ENCODE data around the gene EFNA5.

Gene EFNA5

DNA sequence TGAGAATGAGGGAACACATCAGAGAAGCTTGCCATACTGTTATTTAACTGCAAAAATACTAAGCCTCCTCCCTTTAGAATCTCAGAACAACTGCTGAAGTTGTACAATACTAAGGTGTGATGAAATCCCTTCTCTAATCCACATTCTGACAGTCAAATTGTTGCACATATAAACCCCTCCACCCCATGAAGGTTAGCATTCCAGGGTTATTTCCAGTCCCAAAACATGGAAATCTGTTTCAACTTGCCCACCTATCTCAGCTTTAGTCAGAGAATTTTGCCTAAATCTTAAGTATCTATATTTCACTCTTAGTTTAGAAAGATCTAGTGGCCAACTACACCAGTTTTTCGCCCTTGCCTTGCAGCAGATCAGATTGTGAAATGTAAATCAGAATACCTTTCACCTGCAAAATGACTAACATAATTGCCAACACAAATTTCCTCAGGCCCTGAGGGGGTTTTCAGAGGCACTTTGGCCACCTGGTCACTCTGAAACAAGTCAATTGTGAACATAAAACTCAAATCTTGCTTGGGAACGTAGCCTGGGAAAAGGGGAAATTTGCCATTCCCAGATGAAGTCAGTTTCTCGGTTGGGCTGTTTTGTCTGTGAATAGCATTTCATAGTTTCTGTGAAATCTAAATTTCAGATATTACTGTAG, 93.9 kb downstream of the EFNA5 start (continued):
- TF ChIP-seq, protein P1, sequence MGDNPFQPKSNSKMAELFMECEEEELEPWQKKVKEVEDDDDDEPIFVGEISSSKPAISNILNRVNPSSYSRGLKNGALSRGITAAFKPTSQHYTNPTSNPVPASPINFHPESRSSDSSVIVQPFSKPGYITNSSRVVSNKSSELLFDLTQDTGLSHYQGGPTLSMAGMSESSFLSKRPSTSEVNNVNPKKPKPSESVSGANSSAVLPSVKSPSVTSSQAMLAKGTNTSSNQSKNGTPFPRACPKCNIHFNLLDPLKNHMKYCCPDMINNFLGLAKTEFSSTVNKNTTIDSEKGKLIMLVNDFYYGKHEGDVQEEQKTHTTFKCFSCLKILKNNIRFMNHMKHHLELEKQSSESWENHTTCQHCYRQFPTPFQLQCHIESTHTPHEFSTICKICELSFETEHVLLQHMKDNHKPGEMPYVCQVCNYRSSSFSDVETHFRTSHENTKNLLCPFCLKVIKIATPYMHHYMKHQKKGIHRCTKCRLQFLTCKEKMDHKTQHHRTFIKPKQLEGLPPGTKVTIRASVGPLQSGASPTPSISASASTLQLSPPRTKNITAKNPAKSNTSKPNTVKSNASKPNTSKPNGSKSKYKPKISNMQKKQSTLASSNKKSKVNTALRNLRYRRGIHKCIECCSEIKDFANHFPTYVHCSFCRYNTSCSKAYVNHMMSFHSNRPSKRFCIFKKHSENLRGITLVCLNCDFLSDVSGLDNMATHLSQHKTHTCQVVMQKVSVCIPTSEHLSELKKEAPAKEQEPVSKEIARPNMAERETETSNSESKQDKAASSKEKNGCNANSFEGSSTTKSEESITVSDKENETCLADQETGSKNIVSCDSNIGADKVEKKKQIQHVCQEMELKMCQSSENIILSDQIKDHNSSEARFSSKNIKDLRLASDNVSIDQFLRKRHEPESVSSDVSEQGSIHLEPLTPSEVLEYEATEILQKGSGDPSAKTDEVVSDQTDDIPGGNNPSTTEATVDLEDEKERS (tag by site-specific recombination; IDR thresholded peaks at IDR 0.05) = no peak
- TF ChIP-seq, protein P2, sequence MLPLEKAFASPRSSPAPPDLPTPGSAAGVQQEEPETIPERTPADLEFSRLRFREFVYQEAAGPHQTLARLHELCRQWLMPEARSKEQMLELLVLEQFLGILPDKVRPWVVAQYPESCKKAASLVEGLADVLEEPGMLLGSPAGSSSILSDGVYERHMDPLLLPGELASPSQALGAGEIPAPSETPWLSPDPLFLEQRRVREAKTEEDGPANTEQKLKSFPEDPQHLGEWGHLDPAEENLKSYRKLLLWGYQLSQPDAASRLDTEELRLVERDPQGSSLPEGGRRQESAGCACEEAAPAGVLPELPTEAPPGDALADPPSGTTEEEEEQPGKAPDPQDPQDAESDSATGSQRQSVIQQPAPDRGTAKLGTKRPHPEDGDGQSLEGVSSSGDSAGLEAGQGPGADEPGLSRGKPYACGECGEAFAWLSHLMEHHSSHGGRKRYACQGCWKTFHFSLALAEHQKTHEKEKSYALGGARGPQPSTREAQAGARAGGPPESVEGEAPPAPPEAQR (tag by site-specific recombination; IDR thresholded peaks at IDR 0.05) = no peak
- no peak for TF ChIP-seq ZNF133 (tag by site-specific recombination; IDR thresholded peaks at IDR 0.05)

DNA sequence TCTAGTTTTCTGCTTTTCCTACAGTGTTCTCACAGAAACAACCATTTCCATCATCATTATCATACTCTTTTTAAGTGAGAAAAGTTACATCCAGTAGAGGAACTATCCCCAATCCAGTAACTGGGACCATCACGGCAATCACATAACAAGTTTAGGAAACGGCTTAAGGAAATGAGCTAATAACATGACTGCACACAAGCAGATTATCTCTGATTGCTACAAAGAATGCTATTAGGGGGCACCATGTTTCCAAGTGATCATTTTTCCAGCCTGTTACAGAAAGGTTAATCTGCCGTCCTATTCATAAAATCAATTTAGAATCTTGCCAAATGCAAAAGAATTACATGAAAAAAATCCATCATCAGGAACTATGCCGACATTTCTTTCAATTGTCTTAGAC, 94.6 kb downstream of the EFNA5 start:
- H3K27ac ChIP-seq (ENCODE audit: extremely low read depth, low read depth, low read length) = no peak overlapping the region
- peaks cover 39% of the 10 kb centered on the region for H3K4me1 ChIP-seq (ENCODE audit: control insufficient read depth, insufficient read depth, low read length)
- H3K36me3 ChIP-seq (ENCODE audit: control insufficient read depth in 2 of 2, insufficient read depth in 1 of 2, low read length in 2 of 2) = no peaks in the 10 kb centered on the region
- no peak overlapping the region for H3K4me3 ChIP-seq (ENCODE audit: low read depth, low read length)
- TF ChIP-seq HOXA7 (CRISPR knock-in tag; IDR thresholded peaks at IDR 0.05; ENCODE audit: borderline replicate concordance) (no peak), ZFHX2 (tag by site-specific recombination; conservative IDR thresholded peaks at IDR 0.05) (no peak), ZNF76 (tag by site-specific recombination; IDR thresholded peaks at IDR 0.05; ENCODE audit: borderline replicate concordance, low read depth) (no peak), ZBTB48 (tag by site-specific recombination; IDR thresholded peaks at IDR 0.05) (no peak), SP7 (tag by site-specific recombination; IDR thresholded peaks at IDR 0.05) (no peak), PRDM1 (tag by site-specific recombination; IDR thresholded peaks at IDR 0.05) (no peak), ZNF621 (tag by site-specific recombination; IDR thresholded peaks at IDR 0.05) (no peak), KLF9 (tag by site-specific recombination; IDR thresholded peaks at IDR 0.05; ENCODE audit: low read depth) (no peak)
- TF ChIP-seq, protein P3, sequence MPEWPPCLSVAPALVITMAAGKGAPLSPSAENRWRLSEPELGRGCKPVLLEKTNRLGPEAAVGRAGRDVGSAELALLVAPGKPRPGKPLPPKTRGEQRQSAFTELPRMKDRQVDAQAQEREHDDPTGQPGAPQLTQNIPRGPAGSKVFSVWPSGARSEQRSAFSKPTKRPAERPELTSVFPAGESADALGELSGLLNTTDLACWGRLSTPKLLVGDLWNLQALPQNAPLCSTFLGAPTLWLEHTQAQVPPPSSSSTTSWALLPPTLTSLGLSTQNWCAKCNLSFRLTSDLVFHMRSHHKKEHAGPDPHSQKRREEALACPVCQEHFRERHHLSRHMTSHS (tag by site-specific recombination; IDR thresholded peaks at IDR 0.05) = no peak
- H3K9me3 ChIP-seq (ENCODE audit: control insufficient read depth, insufficient read depth, low read depth, low read length) = no peaks in the 10 kb centered on the region
- POLR2A ChIA-PET = no interaction called here
- CTCF ChIA-PET = interaction anchor here (0.9 kb wide), 1 partner anchor 87 kb away, joined by 3 read pairs; no protein-coding TSS in a partner anchor

DNA sequence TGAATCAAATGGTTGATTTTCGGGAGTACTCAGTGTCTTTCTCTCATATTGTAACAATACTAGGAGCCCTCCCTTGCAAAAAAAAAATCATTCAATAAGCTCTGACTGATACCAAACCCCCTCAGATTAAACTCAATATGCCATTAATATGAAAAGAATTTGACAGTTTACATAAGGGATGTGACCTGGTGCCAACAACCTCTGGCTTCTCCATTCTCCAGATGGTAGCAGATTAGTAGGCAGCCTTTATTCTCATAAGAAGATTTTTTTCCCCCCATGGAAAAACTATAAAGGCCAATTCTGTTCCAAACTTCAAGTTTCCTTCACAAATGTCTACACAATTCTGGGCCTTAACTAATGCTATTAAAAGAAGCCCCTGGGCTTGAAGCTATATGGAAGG, 96.5 kb downstream of the EFNA5 start:
- H3K9me3 ChIP-seq (ENCODE audit: control insufficient read depth, insufficient read depth, low read depth, low read length) = no peaks in the 10 kb centered on the region
- CTCF ChIA-PET = no interaction called here
- H3K36me3 ChIP-seq (ENCODE audit: control insufficient read depth in 2 of 2, insufficient read depth in 1 of 2, low read length in 2 of 2) = no peaks in the 10 kb centered on the region
- POLR2A ChIA-PET = no interaction called here
- peaks cover 49% of the 10 kb centered on the region for H3K4me1 ChIP-seq (ENCODE audit: control insufficient read depth, insufficient read depth, low read length)
- no peak overlapping the region for H3K27ac ChIP-seq (ENCODE audit: extremely low read depth, low read depth, low read length)
- no peak overlapping the region for H3K4me3 ChIP-seq (ENCODE audit: low read depth, low read length)
- TF ChIP-seq, protein P1 (tag by site-specific recombination; IDR thresholded peaks at IDR 0.05) = no peak
- TF ChIP-seq ZNF366 (tag by site-specific recombination; conservative IDR thresholded peaks at IDR 0.05) (no peak), ZNF549 (tag by site-specific recombination; IDR thresholded peaks at IDR 0.05) (no peak), ZFP41 (tag by site-specific recombination; IDR thresholded peaks at IDR 0.05; ENCODE audit: borderline replicate concordance) (no peak), EGR2 (tag by site-specific recombination; IDR thresholded peaks at IDR 0.05; ENCODE audit: low read depth) (no peak), ZNF501 (tag by site-specific recombination; IDR thresholded peaks at IDR 0.05) (no peak), ZNF214 (tag by site-specific recombination; IDR thresholded peaks at IDR 0.05; ENCODE audit: borderline replicate concordance) (no peak), ZNF544 (tag by site-specific recombination; IDR thresholded peaks at IDR 0.05) (no peak), ZNF707 (tag by site-specific recombination; IDR thresholded peaks at IDR 0.05) (no peak), ZNF354C (tag by site-specific recombination; IDR thresholded peaks at IDR 0.05; ENCODE audit: borderline replicate concordance, low read depth) (no peak), ZNF670 (tag by site-specific recombination; IDR thresholded peaks at IDR 0.05; ENCODE audit: low read depth) (no peak), SCRT2 (tag by site-specific recombination; IDR thresholded peaks at IDR 0.05) (no peak), ZNF664 (tag by site-specific recombination; IDR thresholded peaks at IDR 0.05) (no peak)
- TF ChIP-seq, protein P4, sequence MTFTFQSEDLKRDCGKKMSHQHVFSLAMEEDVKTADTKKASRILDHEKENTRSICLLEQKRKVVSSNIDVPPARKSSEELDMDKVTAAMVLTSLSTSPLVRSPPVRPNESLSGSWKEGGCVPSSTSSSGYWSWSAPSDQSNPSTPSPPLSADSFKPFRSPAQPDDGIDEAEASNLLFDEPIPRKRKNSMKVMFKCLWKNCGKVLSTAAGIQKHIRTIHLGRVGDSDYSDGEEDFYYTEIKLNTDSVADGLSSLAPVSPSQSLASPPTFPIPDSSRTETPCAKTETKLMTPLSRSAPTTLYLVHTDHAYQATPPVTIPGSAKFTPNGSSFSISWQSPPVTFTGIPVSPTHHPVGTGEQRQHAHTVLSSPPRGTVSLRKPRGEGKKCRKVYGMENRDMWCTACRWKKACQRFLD (tag by site-specific recombination; IDR thresholded peaks at IDR 0.05) = no peak

Measured in HEK293 (cell line).